ENCODE measurements around the gene RYR1. TPM values are rescaled to one million over a fixed set of nuclear protein-coding genes. Genes with fewer than 3 reads are reported as not detected.

Gene RYR1
- total and polyA plus RNA-seq, 10 of the 15 experiments (the other 5 are each of a cell fraction or from before 2014, with no cell fraction given): under 0.01 to 0.32 (median 0.07) TPM; not detected in 1

DNA sequence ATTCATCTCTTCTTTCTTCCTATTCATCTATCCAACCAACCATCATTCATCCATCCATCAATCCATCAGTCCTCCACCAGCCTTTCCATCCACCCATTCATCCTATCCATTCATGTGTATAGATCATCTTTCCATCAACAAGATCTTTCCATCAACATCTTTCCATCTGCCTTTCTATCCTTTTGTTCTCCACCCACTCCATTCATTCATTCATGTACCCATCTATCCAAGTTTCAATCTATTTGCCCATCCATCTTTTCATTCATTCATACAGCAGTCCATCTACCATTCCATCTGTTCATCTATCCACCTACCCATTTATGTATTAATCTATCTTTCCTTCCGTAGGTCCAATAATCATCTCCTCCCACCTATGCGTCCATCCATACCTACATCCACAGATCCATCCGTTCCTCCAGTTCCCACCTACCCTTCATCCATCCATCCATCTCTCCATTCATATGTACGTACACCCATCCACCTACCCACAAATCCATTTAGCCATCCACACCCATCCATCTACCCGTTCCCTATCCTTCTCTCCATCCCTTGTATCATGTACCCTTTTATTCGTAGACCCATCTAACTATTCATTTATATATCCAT lies 53.3 kb downstream of the RYR1 start:
- DNase-seq (ENCODE audit: low read depth, low spot score): no peak
- TF ChIP-seq, protein P1, sequence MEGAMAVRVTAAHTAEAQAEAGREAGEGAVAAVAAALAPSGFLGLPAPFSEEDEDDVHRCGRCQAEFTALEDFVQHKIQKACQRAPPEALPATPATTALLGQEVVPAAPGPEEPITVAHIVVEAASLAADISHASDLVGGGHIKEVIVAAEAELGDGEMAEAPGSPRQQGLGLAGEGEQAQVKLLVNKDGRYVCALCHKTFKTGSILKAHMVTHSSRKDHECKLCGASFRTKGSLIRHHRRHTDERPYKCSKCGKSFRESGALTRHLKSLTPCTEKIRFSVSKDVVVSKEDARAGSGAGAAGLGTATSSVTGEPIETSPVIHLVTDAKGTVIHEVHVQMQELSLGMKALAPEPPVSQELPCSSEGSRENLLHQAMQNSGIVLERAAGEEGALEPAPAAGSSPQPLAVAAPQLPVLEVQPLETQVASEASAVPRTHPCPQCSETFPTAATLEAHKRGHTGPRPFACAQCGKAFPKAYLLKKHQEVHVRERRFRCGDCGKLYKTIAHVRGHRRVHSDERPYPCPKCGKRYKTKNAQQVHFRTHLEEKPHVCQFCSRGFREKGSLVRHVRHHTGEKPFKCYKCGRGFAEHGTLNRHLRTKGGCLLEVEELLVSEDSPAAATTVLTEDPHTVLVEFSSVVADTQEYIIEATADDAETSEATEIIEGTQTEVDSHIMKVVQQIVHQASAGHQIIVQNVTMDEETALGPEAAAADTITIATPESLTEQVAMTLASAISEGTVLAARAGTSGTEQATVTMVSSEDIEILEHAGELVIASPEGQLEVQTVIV (IDR thresholded peaks at IDR 0.05; ENCODE audit: borderline replicate concordance, partially characterized antibody): no peak
- no peak for TF ChIP-seq TBL1XR1 (IDR thresholded peaks at IDR 0.05; ENCODE audit: low read depth, low read length)
- TF ChIP-seq BRCA1 (IDR thresholded peaks at IDR 0.05; ENCODE audit: low read depth, low read length): no peak
- TF ChIP-seq, protein P2, sequence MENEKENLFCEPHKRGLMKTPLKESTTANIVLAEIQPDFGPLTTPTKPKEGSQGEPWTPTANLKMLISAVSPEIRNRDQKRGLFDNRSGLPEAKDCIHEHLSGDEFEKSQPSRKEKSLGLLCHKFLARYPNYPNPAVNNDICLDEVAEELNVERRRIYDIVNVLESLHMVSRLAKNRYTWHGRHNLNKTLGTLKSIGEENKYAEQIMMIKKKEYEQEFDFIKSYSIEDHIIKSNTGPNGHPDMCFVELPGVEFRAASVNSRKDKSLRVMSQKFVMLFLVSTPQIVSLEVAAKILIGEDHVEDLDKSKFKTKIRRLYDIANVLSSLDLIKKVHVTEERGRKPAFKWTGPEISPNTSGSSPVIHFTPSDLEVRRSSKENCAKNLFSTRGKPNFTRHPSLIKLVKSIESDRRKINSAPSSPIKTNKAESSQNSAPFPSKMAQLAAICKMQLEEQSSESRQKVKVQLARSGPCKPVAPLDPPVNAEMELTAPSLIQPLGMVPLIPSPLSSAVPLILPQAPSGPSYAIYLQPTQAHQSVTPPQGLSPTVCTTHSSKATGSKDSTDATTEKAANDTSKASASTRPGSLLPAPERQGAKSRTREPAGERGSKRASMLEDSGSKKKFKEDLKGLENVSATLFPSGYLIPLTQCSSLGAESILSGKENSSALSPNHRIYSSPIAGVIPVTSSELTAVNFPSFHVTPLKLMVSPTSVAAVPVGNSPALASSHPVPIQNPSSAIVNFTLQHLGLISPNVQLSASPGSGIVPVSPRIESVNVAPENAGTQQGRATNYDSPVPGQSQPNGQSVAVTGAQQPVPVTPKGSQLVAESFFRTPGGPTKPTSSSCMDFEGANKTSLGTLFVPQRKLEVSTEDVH (IDR thresholded peaks at IDR 0.05; ENCODE audit: low read depth, partially characterized antibody): no peak
- TF ChIP-seq EZH2 (IDR thresholded peaks at IDR 0.05; ENCODE audit: borderline replicate concordance, control insufficient read depth, low read depth, low read length): no peak
- TF ChIP-seq, protein P3, sequence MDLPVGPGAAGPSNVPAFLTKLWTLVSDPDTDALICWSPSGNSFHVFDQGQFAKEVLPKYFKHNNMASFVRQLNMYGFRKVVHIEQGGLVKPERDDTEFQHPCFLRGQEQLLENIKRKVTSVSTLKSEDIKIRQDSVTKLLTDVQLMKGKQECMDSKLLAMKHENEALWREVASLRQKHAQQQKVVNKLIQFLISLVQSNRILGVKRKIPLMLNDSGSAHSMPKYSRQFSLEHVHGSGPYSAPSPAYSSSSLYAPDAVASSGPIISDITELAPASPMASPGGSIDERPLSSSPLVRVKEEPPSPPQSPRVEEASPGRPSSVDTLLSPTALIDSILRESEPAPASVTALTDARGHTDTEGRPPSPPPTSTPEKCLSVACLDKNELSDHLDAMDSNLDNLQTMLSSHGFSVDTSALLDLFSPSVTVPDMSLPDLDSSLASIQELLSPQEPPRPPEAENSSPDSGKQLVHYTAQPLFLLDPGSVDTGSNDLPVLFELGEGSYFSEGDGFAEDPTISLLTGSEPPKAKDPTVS (IDR thresholded peaks at IDR 0.05; ENCODE audit: low read depth, low read length): no peak
- TF ChIP-seq STAT1 (conservative IDR thresholded peaks at IDR 0.05): no peak
- TF ChIP-seq, protein P4, sequence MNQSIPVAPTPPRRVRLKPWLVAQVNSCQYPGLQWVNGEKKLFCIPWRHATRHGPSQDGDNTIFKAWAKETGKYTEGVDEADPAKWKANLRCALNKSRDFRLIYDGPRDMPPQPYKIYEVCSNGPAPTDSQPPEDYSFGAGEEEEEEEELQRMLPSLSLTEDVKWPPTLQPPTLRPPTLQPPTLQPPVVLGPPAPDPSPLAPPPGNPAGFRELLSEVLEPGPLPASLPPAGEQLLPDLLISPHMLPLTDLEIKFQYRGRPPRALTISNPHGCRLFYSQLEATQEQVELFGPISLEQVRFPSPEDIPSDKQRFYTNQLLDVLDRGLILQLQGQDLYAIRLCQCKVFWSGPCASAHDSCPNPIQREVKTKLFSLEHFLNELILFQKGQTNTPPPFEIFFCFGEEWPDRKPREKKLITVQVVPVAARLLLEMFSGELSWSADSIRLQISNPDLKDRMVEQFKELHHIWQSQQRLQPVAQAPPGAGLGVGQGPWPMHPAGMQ (IDR thresholded peaks at IDR 0.05; ENCODE audit: borderline replicate concordance): no peak
- no peak for TF ChIP-seq ZNF622 (IDR thresholded peaks at IDR 0.05)
- no peak for TF ChIP-seq HDAC2 (IDR thresholded peaks at IDR 0.05)
- no peak for TF ChIP-seq CHD4 (IDR thresholded peaks at IDR 0.05)
- TF ChIP-seq, protein P5, sequence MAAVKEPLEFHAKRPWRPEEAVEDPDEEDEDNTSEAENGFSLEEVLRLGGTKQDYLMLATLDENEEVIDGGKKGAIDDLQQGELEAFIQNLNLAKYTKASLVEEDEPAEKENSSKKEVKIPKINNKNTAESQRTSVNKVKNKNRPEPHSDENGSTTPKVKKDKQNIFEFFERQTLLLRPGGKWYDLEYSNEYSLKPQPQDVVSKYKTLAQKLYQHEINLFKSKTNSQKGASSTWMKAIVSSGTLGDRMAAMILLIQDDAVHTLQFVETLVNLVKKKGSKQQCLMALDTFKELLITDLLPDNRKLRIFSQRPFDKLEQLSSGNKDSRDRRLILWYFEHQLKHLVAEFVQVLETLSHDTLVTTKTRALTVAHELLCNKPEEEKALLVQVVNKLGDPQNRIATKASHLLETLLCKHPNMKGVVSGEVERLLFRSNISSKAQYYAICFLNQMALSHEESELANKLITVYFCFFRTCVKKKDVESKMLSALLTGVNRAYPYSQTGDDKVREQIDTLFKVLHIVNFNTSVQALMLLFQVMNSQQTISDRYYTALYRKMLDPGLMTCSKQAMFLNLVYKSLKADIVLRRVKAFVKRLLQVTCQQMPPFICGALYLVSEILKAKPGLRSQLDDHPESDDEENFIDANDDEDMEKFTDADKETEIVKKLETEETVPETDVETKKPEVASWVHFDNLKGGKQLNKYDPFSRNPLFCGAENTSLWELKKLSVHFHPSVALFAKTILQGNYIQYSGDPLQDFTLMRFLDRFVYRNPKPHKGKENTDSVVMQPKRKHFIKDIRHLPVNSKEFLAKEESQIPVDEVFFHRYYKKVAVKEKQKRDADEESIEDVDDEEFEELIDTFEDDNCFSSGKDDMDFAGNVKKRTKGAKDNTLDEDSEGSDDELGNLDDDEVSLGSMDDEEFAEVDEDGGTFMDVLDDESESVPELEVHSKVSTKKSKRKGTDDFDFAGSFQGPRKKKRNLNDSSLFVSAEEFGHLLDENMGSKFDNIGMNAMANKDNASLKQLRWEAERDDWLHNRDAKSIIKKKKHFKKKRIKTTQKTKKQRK (IDR thresholded peaks at IDR 0.05; ENCODE audit: low read depth, low read length): no peak

More for the DNA sequence above, 53.3 kb downstream of the RYR1 start:
- no peak overlapping the region for H2AFZ ChIP-seq (ENCODE audit: control insufficient read depth, low read depth, low read length)
- intact Hi-C loops (cut with micrococcal nuclease; ENCODE audit: unreplicated experiment): no loop called here
- BruUV-seq (replicated peaks): no TSS peak
- in situ Hi-C loops (cut with MboI): no loop called here
- H3K27me3 ChIP-seq (replicated peaks in 1 of 2; ENCODE audit: control insufficient read depth in 2 of 2, insufficient read depth in 2 of 2, low read length in 1 of 2): no peaks in the 10 kb centered on the region
- H3K36me3 ChIP-seq (ENCODE audit: control insufficient read depth in 2 of 2, insufficient read depth in 2 of 2, low read length in 1 of 2): no peaks in the 10 kb centered on the region
- no peaks in the 10 kb centered on the region for H4K20me1 ChIP-seq (ENCODE audit: control insufficient read depth, insufficient read depth)
- ATAC-seq (no peak), FAIRE-seq (no peak)
- no peak overlapping the region for H3K4me3 ChIP-seq
- peaks cover 2% of the 10 kb centered on the region; the same call in 1 of the 3 replicates for H3K9me3 ChIP-seq (replicated peaks; ENCODE audit: control insufficient read depth, insufficient read depth, low read length)
- H3K4me2 ChIP-seq (ENCODE audit: control insufficient read depth, insufficient read depth): no peak overlapping the region
- ChIA-PET POLR2A (no interaction called here), SMC1A (ENCODE audit: uncharacterized antibody, unreplicated experiment) (no interaction called here), CTCF (no interaction called here), RAD21 (ENCODE audit: unreplicated experiment) (no interaction called here)
- no peaks in the 10 kb centered on the region for H3K4me1 ChIP-seq (ENCODE audit: control insufficient read depth, insufficient read depth, low read length)
- WGBS (ENCODE audit: insufficient coverage, insufficient replicate concordance, low lambda C conversion rate, missing lambda C conversion rate): 52% methylated on average over 6 of the region's 6 CpGs
- H3K9ac ChIP-seq (ENCODE audit: control insufficient read depth, insufficient read depth, low read length): no peak overlapping the region
- no peak overlapping the region for H3K27ac ChIP-seq (ENCODE audit: control insufficient read depth, insufficient read depth)
- H3K79me2 ChIP-seq (ENCODE audit: control insufficient read depth, insufficient read depth, low read length): no peaks in the 10 kb centered on the region
